ENCODE measurements around the gene MRPL34. TPM values are rescaled to one million over a fixed set of nuclear protein-coding genes. Genes with fewer than 3 reads are reported as not detected.

MRPL34 gene
- total and polyA plus RNA-seq, 9 of the 15 experiments (the other 6 are each of a cell fraction or from before 2014, with no cell fraction given) = 11.5 to 256 (median 72.5) TPM

DNA sequence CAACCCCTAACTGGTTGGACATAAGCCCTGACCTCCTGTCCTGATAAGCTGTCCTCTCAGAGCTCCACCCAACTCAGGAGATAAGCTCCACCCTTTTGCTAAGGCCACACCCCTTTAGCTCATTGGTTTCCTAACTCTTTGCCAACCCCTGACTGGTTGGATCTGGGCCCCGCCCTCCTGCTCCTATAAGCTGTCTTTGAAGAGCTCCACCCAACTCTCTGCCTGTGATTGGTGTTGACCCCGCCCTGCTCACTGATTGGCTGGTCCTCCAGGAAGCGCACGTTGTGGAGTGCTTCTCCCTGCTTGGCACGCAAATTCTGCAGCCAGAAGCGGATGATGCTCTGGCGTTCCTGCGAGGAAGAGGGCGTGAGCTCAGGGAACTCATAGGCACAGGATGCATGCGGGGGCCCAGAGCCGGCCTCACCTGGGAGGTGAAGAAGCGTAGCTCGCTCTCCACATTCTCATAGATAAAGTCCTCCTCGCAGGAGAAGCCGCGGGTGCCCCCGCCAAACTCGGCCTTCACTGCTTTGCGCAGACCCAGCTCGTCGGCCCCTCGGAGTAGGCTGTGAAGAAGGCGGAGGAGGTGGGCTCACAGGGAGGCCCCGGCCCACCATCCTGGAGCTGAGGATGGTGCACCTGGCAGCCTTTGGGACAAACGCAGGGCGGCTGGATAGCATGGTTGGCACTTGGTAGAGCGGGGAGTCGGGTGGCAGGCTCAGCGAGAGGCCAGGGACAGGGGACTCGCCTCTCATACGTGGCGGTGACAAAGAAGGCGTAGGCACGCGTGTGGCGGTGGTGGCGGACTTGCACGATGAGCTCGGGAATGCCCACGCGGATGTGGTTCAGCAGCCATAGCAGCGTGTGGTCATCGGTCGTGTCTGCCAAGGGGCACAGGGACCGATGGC lies 27.3 kb downstream of the MRPL34 start:
- BruUV-seq (replicated peaks) = TSS peak; percentile 17
- H3K27me3 ChIP-seq (ENCODE audit: control insufficient read depth in 2 of 2, insufficient read depth in 2 of 2, low read length in 2 of 2) = no peaks in the 10 kb centered on the region
- peak overlapping the region in 1 of 2 experiments; percentile 71; a peak in 2 of 4 replicates for H3K9ac ChIP-seq (ENCODE audit: insufficient read depth in 1 of 2, low read depth in 2 of 2, low read length in 2 of 2)
- no peaks in the 10 kb centered on the region for H3K9me1 ChIP-seq (ENCODE audit: control insufficient read depth, insufficient read depth, low read length)
- no peak overlapping the region for H3K4me3 ChIP-seq
- no peaks in the 10 kb centered on the region for H4K20me1 ChIP-seq (replicated peaks; ENCODE audit: control insufficient read depth, insufficient read depth, low read length)
- WGBS (ENCODE audit: insufficient coverage, low coverage, missing lambda C conversion rate) = 81% methylated on average over 45 of the region's 45 CpGs
- in situ Hi-C loops (cut with MboI) (no loop called here), intact Hi-C loops (cut with micrococcal nuclease) (no loop called here)
- FAIRE-seq (peak; percentile 99), DNase-seq (ENCODE audit: extremely low read depth in 1 of 4, low spot score in 3 of 4) (peak; percentile 85 to 97 (median 94)), ATAC-seq (peak; percentile 78)
- H3K79me2 ChIP-seq (ENCODE audit: control insufficient read depth, insufficient read depth, low read length) = peaks cover 13% of the 10 kb centered on the region; the same call in 2 of the 3 replicates
- no peak overlapping the region for H2AFZ ChIP-seq (ENCODE audit: low read depth, low read length)
- no peaks in the 10 kb centered on the region; the same call in 1 of the 2 replicates for H3K9me3 ChIP-seq (replicated peaks; ENCODE audit: control insufficient read depth, insufficient read depth, low read depth, low read length)
- peaks cover 22 to 71% of the 10 kb centered on the region in 2 experiments; a peak in 4 of 5 replicates for H3K4me1 ChIP-seq (replicated peaks in 1 of 2; ENCODE audit: control insufficient read depth in 2 of 2, insufficient read depth in 2 of 2, low read length in 2 of 2)
- ChIA-PET POLR2A (interaction anchor here (0.5 to 7.9 kb wide), 18 partner anchors 9 to 1055 kb away, joined by 3 to 78 read pairs (median 3); partner anchors contain the start of gene DDA1), CTCF (ENCODE audit: low intra/inter-chr PET ratio) (no interaction called here)
- H3K27ac ChIP-seq (ENCODE audit: extremely low read depth, low read depth, low read length) = no peak overlapping the region
- H3K36me3 ChIP-seq (ENCODE audit: control insufficient read depth, insufficient read depth, low read length) = peaks cover 7% of the 10 kb centered on the region; the same call in 1 of the 3 replicates
- H3K4me2 ChIP-seq (ENCODE audit: insufficient read depth, low read length) = 0 out of 2 replicates have a peak overlapping the region, but pooled peaks have one; percentile 30
- TF ChIP-seq HCFC1 (IDR thresholded peaks at IDR 0.05; ENCODE audit: low read depth, low read length) = 0 out of 2 replicates have a peak, but pooled peaks have one; percentile 15
- no peak for TF ChIP-seq XRCC3 (IDR thresholded peaks at IDR 0.05)
- peak; percentile 84; the same call in 1 of the 2 replicates for TF ChIP-seq CBFB (CRISPR knock-in tag; IDR thresholded peaks at IDR 0.05)
- TF ChIP-seq BRD4 (IDR thresholded peaks at IDR 0.05) = no peak
- TF ChIP-seq POLR2AphosphoS2 (IDR thresholded peaks at IDR 0.05; ENCODE audit: low read length) = peak; percentile 79
- TF ChIP-seq, protein P1, sequence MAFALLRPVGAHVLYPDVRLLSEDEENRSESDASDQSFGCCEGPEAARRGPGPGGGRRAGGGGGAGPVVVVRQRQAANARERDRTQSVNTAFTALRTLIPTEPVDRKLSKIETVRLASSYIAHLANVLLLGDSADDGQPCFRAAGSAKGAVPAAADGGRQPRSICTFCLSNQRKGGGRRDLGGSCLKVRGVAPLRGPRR (CRISPR knock-in tag; IDR thresholded peaks at IDR 0.05) = no peak
- TF ChIP-seq CBX3 (IDR thresholded peaks at IDR 0.05; ENCODE audit: borderline replicate concordance in 1 of 2, low read length in 2 of 2) = peak in 1 of 2 experiments; percentile 9; a peak in 1 of 3 replicates
- TF ChIP-seq BACH1 (tag; IDR thresholded peaks at IDR 0.05) = no peak
- TF ChIP-seq, protein P2, sequence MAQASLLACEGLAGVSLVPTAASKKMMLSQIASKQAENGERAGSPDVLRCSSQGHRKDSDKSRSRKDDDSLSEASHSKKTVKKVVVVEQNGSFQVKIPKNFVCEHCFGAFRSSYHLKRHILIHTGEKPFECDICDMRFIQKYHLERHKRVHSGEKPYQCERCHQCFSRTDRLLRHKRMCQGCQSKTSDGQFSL (CRISPR knock-in tag; IDR thresholded peaks at IDR 0.05) = peak; percentile 4
- TF ChIP-seq, protein P2 (tag; IDR thresholded peaks at IDR 0.05) = no peak
- TF ChIP-seq NR4A1 (CRISPR knock-in tag; IDR thresholded peaks at IDR 0.05) = no peak
- no peak for TF ChIP-seq NR4A1 (tag; IDR thresholded peaks at IDR 0.05)
- TF ChIP-seq DACH1 (IDR thresholded peaks at IDR 0.05; ENCODE audit: partially characterized antibody) = no peak
- peak; percentile 61; the same call in 1 of the 2 replicates for TF ChIP-seq ATF7 (IDR thresholded peaks at IDR 0.05)
- TF ChIP-seq FOXP1 (CRISPR knock-in tag; IDR thresholded peaks at IDR 0.05) = 0 out of 2 replicates have a peak, but pooled peaks have one; percentile 20
- no peak for TF ChIP-seq OTX1 (CRISPR knock-in tag; IDR thresholded peaks at IDR 0.05)
- 0 out of 4 replicates have a peak, but pooled peaks of 1 of the 2 experiments have one; percentile 21 for TF ChIP-seq RCOR1 (IDR thresholded peaks at IDR 0.05; ENCODE audit: borderline replicate concordance in 1 of 2, low read depth in 2 of 2, low read length in 2 of 2)
- TF ChIP-seq ZBTB7A (IDR thresholded peaks at IDR 0.05; ENCODE audit: borderline replicate concordance, control insufficient read depth, low read depth, low read length) = no peak
- TF ChIP-seq, protein P3, sequence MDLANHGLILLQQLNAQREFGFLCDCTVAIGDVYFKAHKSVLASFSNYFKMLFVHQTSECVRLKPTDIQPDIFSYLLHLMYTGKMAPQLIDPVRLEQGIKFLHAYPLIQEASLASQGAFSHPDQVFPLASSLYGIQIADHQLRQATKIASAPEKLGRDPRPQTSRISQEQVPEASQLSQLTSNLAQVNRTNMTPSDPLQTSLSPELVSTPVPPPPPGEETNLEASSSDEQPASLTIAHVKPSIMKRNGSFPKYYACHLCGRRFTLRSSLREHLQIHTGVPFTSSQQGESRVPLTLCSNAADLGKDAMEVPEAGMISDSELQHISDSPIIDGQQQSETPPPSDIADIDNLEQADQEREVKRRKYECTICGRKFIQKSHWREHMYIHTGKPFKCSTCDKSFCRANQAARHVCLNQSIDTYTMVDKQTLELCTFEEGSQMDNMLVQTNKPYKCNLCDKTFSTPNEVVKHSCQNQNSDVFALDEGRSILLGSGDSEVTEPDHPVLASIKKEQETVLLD (IDR thresholded peaks at IDR 0.05) = no peak
- TF ChIP-seq HDGF (IDR thresholded peaks at IDR 0.05) = 0 out of 2 replicates have a peak, but pooled peaks have one; percentile 30

All from K562 (cell line).